IPS DF 4.7 (cell line): ENCODE results near the gene C4BPA.

Source experiments
- DNase-seq: peaks from one replicate; pipeline ENCODE4 v3.0.0-alpha.2; 2013; ENCODE audit warnings: low spot score; ENCODE audit errors: extremely low read depth

Gene C4BPA

DNA sequence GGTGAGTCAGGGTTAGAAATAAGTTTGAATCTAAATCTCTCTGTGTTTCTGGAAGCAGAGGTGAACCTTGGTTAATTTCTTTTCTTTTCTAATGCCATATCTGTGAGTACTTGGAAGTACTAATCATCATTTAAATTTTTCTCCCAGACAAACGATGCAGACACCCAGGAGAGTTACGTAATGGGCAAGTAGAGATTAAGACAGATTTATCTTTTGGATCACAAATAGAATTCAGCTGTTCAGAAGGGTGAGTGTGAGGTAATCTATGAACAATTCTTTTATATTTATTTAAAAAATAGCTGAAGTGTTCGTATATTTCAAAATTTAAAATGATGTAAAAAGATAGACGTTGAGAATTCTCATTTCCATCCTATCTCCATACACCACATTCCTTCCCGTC lies 11.2 kb downstream of the C4BPA start:
- DNase-seq: no peak

- no peak for DNase-seq
Observed at GRCh38 chr1:207124389-207124788, 20.4 kb downstream of the C4BPA start.

- DNase-seq: no peak
Observed at GRCh38 chr1:207128336-207128921, 24.4 kb downstream of the C4BPA start.

GRCh38 chr1:207129053-207129452 lies 25.0 kb downstream of the C4BPA start:
- DNase-seq: no peak

DNA sequence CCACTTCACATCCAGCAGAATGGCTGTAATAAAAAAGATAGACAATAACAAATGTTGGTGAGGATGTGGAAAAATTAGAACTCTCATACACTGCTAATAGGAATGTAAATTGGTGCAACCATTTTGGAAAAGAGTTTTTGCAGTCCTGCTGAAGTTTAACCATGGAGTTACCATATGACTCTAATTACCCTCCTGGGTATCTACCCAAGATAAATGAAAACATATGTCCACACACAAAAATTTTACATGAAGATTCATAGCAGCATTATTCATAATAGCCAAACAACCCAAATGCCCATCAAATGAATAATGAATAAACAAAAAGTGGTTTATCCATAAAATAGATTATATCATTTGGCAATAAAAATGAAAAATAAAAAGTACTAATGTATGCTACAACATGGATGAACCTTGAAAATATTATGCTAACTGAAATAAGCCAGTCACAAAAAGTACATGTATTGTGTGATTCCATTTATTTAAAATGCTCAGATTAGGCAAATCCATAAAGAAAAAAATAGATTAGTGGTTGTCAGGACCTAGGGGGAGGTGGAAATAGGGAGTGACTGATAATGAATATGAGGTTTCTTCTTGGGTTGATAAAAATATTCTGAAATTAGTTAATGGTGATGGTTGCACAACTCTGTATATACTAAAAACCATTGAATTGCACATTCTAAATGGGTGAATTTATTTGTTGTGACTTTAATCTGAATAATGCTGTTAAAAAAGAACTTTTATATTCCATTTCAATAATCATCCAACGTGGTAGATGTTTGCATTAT lies 26.4 kb downstream of the C4BPA start:
- no peak for DNase-seq

DNA sequence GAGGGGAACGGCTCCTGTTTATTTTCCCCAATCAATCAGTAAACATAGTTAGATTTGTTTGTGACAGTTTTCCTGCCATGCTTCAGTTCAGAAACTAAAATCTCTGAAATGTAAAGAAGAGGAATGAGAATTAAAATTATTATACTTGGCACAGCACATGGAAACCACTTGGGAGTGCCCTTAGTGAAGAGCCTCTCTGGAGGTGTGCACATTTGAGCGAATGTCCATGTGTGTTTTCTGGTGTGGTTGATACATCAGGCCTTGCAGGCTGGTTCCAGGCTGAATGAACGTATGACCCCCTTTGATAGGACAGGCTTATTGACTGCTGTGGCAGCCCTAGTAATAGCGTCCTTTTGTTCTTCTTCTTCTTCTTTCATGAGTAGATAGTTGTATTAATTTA lies 27.1 kb downstream of the C4BPA start:
- DNase-seq: no peak

GRCh38 chr1:207134581-207134980 lies 30.5 kb downstream of the C4BPA start:
- no peak for DNase-seq

- DNase-seq: no peak
Observed at GRCh38 chr1:207139616-207140015, 35.6 kb downstream of the C4BPA start.

GRCh38 chr1:207140536-207140935 lies 36.5 kb downstream of the C4BPA start:
- no peak for DNase-seq

DNA sequence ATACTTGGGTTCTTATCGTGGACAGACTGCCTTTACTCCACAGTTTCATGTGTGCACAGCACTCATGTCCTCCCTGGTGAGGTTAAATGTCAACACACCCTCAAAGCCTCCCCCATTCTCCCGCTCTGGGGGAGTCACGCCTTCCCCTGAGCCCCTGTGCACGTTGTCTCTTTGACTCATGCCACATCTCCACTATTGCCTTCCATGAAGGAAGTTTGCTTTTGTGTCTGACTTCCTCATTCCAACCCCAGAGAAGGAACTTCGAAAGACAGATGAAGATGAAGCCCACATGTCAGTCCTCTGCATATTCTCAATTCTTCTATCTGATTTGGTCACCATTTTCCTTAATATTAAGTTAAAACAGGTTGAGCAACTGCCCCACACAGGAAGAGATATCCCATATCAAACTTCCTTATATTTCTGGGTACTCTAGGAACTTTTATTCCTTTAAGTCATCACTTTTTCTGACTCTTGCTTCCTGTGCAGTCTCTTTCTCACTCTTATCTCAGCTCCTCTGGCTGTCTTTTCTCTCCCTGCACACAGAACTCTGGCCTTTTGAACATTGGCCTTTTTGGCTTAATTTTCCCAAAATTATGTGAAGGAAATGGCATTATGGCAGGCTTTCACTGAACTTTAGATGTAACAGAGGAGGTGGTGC lies 41.5 kb downstream of the C4BPA start:
- no peak for DNase-seq

- DNase-seq: no peak
Observed at GRCh38 chr1:207151920-207152319, 47.9 kb downstream of the C4BPA start.

- no peak for DNase-seq
Observed at GRCh38 chr1:207152792-207153468, 48.9 kb downstream of the C4BPA start.

DNA sequence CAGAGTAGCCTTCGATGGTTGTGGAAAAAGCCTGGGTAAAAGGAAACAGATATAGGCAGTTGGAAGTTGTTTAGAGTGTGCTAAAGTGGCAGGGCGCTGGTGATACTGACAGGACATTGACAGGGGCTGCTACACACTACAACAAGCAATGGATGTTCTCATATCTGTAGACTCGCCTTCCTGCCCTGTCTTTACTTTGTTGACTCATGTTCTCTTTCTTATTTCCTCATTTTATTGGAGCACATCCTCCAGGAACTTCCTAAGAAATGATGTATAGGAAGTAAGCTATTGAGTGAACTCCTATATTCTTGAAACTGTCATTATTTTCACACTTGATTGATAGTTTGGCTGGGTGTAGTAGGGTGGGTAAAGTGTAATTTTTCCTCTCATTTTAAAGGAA lies 51.0 kb downstream of the C4BPA start:
- no peak for DNase-seq

- no peak for DNase-seq
Observed at GRCh38 chr1:207156095-207156494, 52.1 kb downstream of the C4BPA start.

DNA sequence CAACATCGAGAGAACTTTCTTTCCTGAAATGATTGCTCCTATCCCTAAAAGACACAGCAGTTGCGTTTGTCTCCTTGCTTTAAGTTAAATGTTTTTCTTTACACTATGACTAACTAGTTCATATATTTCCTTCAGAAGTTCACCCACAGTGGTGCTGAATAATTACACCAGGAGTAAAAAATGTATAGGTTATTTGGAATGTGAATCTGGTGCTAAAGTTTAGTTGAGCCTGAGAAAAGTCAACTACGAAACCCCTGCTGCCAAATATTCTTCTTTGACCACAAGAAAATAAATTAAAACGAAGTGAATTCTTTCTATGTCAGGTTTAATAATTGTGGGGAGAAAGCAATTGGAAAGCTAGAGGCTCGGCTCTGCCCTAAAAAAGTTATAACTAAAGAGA lies 52.8 kb downstream of the C4BPA start:
- DNase-seq: no peak

- DNase-seq: no peak
Observed at GRCh38 chr1:207164086-207164485, 60.1 kb downstream of the C4BPA start.

- DNase-seq: no peak
Observed at GRCh38 chr1:207172321-207172720, 68.3 kb downstream of the C4BPA start.

- DNase-seq: no peak
Observed at GRCh38 chr1:207172885-207173284, 68.9 kb downstream of the C4BPA start.

DNA sequence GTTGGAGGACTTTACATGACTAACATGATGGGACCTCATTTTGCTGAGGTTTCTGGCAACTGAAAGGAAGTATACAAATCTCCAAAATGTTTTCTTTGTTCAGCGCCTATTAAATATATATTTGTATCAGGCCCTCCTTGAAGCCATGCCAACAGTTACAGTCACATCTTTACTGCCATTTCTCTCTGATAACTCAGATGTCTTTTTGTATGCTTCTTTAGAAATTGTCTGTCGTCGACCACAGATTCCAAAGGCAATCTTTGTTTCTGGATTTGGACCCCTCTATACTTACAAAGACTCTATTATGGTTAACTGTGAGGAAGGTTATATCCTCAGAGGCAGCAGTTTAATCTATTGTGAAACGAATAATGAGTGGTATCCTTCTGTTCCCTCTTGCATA lies 69.4 kb downstream of the C4BPA start:
- DNase-seq: no peak

GRCh38 chr1:207174913-207175312 lies 70.9 kb downstream of the C4BPA start:
- no peak for DNase-seq

GRCh38 chr1:207179036-207179435 lies 75.0 kb downstream of the C4BPA start:
- no peak for DNase-seq

- DNase-seq: no peak
Observed at GRCh38 chr1:207181847-207182246, 77.8 kb downstream of the C4BPA start.
